Mesenchymal stem cell (in vitro differentiated cells and primary cell): ENCODE results near the gene SP110.

Experiments used
- DNase-seq: peaks from one replicate; pipeline ENCODE4 v3.0.0-alpha.2; 2013
- H2AFZ ChIP-seq: one replicate; pipeline ENCODE4 v1.6.1; 2013; ENCODE audit warnings: low read depth, mild to moderate bottlenecking, control low read depth, inconsistent platforms, low read length, moderate library complexity
- H2AK5ac ChIP-seq: 2 replicates; pipeline ENCODE4 v1.6.1; 2013; ENCODE audit warnings: low read length, moderate library complexity, mild to moderate bottlenecking, inconsistent platforms; ENCODE audit not compliant: severe bottlenecking
- H2BK120ac ChIP-seq: one replicate; pipeline ENCODE4 v1.6.1; 2013; ENCODE audit warnings: low read depth, mild to moderate bottlenecking, inconsistent platforms, low read length, moderate library complexity
- H2BK12ac ChIP-seq, 2 experiments: one replicate each; pipeline ENCODE4 v1.6.1; 2013; ENCODE audit warnings: inconsistent platforms in 2 of 2, low read length in 2 of 2, mild to moderate bottlenecking in 2 of 2, moderate library complexity in 2 of 2, control low read depth in 1 of 2
- H2BK15ac ChIP-seq: one replicate; pipeline ENCODE4 v1.6.1; 2013; ENCODE audit warnings: mild to moderate bottlenecking, low read depth, inconsistent platforms; ENCODE audit not compliant: poor library complexity, severe bottlenecking
- H2BK5ac ChIP-seq: 2 replicates; pipeline ENCODE4 v1.6.1; 2013; ENCODE audit warnings: low read depth, mild to moderate bottlenecking, low read length, control low read depth, inconsistent platforms; ENCODE audit not compliant: poor library complexity, severe bottlenecking
- H3K14ac ChIP-seq, 2 experiments: one replicate each; pipeline ENCODE4 v1.6.1; 2013; ENCODE audit warnings: inconsistent platforms in 2 of 2, low read length in 2 of 2, control low read depth in 1 of 2, mild to moderate bottlenecking in 1 of 2, moderate library complexity in 1 of 2
- H3K18ac ChIP-seq, 2 experiments: one replicate each; pipeline ENCODE4 v1.6.1; 2013; ENCODE audit warnings: inconsistent platforms in 2 of 2, low read length in 2 of 2, control low read depth in 1 of 2, low read depth in 1 of 2, mild to moderate bottlenecking in 1 of 2
- H3K23ac ChIP-seq, 2 experiments: one replicate each; pipeline ENCODE4 v1.6.1; 2013; ENCODE audit warnings: inconsistent platforms in 2 of 2, low read length in 2 of 2, mild to moderate bottlenecking in 2 of 2, moderate library complexity in 2 of 2, control low read depth in 1 of 2
- H3K27ac ChIP-seq: 2 replicates; pipeline ENCODE4 v1.5.1; 2013; ENCODE audit warnings: mild to moderate bottlenecking, moderate library complexity, low read length, control low read depth, inconsistent platforms; ENCODE audit not compliant: poor library complexity, severe bottlenecking
- H3K27me3 ChIP-seq, 2 experiments: 2 replicates each; pipeline versions ENCODE4 v1.6.1 to v1.7.0; 2013; ENCODE audit warnings: low read length in 2 of 2, mild to moderate bottlenecking in 2 of 2, moderate library complexity in 2 of 2, control low read depth in 1 of 2, inconsistent platforms in 1 of 2; ENCODE audit not compliant: control insufficient read depth in 1 of 2, insufficient read depth in 1 of 2
- H3K36me3 ChIP-seq, 2 experiments: 2 replicates each; pipeline versions ENCODE4 v1.6.1 to v1.7.0; 2013; ENCODE audit warnings: low read length in 2 of 2, control low read depth in 1 of 2, inconsistent platforms in 1 of 2, low read depth in 1 of 2, mild to moderate bottlenecking in 1 of 2; ENCODE audit not compliant: insufficient read depth in 2 of 2, control insufficient read depth in 1 of 2
- H3K4ac ChIP-seq, 2 experiments: one replicate each; pipeline ENCODE4 v1.6.1; 2013; ENCODE audit warnings: inconsistent platforms in 2 of 2, low read length in 2 of 2, mild to moderate bottlenecking in 2 of 2, moderate library complexity in 2 of 2, control low read depth in 1 of 2, low read depth in 1 of 2
- H3K4me1 ChIP-seq: 2 replicates; pipeline ENCODE4 v1.6.1; 2013; ENCODE audit warnings: low read depth, low read length, control low read depth; ENCODE audit not compliant: control insufficient read depth, insufficient read depth
- H3K4me2 ChIP-seq: 2 replicates; pipeline ENCODE4 v1.6.1; 2013; ENCODE audit warnings: low read length, mild to moderate bottlenecking, inconsistent platforms; ENCODE audit not compliant: poor library complexity, severe bottlenecking
- H3K4me3 ChIP-seq, 2 experiments: 2 replicates each; pipeline versions ENCODE4 v1.5.1 to v1.7.0; 2013; ENCODE audit warnings: low read length in 2 of 2, mild to moderate bottlenecking in 2 of 2, control low read depth in 1 of 2, low read depth in 1 of 2; ENCODE audit not compliant: insufficient read depth in 1 of 2
- H3K79me1 ChIP-seq: replicated peaks from 2 replicates; pipeline ENCODE4 v1.6.1; 2013; ENCODE audit warnings: mild to moderate bottlenecking, control low read depth, low read length, inconsistent platforms; ENCODE audit not compliant: poor library complexity, severe bottlenecking
- H3K9ac ChIP-seq: 2 replicates; pipeline ENCODE4 v1.7.0; 2013; ENCODE audit warnings: mild to moderate bottlenecking, low read length, moderate library complexity
- H3K9me3 ChIP-seq: 2 replicates; pipeline ENCODE4 v1.7.0; 2013; ENCODE audit warnings: mild to moderate bottlenecking, low read length; ENCODE audit not compliant: control insufficient read depth
- H4K8ac ChIP-seq: one replicate; pipeline ENCODE4 v1.6.1; 2013; ENCODE audit warnings: inconsistent platforms, mild to moderate bottlenecking, low read length, moderate library complexity
- H4K91ac ChIP-seq: one replicate; pipeline ENCODE4 v1.6.1; 2013; ENCODE audit warnings: mild to moderate bottlenecking, low read length, inconsistent platforms
- WGBS: methylation state at CpG from one replicate; pipeline ENCODE4 v1.1.7; 2013; ENCODE audit warnings: mixed read lengths; 5-methylcytosine and 5-hydroxymethylcytosine counted together

SP110 gene

DNA sequence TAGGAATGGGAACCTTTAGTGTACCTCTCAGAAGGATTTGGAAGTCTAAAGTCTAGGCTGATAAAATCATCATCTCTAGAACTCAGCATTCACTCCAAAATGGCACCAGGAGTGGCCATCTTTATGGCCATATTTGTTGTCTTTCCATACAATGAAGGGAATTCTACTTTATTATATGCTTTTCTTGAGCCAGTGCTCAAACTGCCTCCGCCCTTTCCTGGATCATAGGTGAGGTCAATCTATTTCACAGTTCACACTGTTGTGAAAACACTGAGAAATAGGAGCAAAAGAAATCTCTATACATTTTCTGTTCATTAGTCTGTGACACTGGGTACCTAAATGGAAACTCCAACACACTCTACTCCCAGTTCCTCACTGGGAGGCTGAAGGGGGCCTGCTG, 55.6 kb downstream of the SP110 start:
- Histone ChIP-seq H2BK5ac (no peak overlapping the region), H3K18ac (no peak overlapping the region), H3K23ac (no peak overlapping the region), H3K9me3 (no peaks in the 10 kb centered on the region), H3K4me1 (no peaks in the 10 kb centered on the region), H3K36me3 (peaks cover 0 to 17% of the 10 kb centered on the region in 2 experiments), H2BK12ac (no peak overlapping the region), H3K4me2 (no peak overlapping the region), H3K4me3 (no peak overlapping the region), H2BK120ac (no peak overlapping the region), H3K27me3 (no peaks in the 10 kb centered on the region), H3K14ac (no peak overlapping the region), H2BK15ac (no peak overlapping the region), H3K27ac (no peak overlapping the region), H2AK5ac (no peak overlapping the region), H4K91ac (no peak overlapping the region), H3K9ac (no peak overlapping the region), H4K8ac (no peak overlapping the region), H3K4ac (no peak overlapping the region), H2AFZ (no peak overlapping the region), H3K79me1 (no peaks in the 10 kb centered on the region)
- 91% methylated on average over 1 of the region's 1 CpG for WGBS
- no peak for DNase-seq

DNA sequence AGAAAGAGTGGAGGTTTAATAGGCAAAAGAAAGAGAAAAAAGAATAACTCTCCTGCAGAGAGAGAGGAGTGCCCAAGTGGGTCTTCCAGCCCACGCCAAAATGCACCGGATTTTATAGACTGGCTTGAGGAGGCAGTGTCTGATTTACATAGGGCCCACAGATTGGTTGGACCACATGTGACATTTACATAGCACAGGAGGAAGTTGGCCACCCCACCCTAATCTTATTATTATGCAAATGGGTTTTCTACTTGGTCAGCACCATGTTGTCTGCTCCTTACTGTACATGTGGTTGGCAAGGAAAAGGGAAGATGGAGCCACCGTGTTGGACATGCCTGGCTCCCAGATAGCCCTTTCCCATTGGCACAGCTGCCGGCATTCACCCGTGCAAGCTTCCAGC, 56.8 kb downstream of the SP110 start:
- Histone ChIP-seq H2AFZ (no peak overlapping the region), H3K9me3 (no peaks in the 10 kb centered on the region), H4K8ac (no peak overlapping the region), H2BK5ac (no peak overlapping the region), H3K27ac (no peak overlapping the region), H3K18ac (no peak overlapping the region), H4K91ac (no peak overlapping the region), H2BK12ac (no peak overlapping the region), H3K14ac (no peak overlapping the region), H3K23ac (no peak overlapping the region), H3K36me3 (peaks cover 0 to 8% of the 10 kb centered on the region in 2 experiments), H3K4me2 (no peak overlapping the region), H2BK120ac (no peak overlapping the region), H3K79me1 (no peaks in the 10 kb centered on the region), H3K9ac (no peak overlapping the region), H3K27me3 (no peaks in the 10 kb centered on the region), H2BK15ac (no peak overlapping the region), H3K4me3 (no peak overlapping the region), H2AK5ac (no peak overlapping the region), H3K4ac (no peak overlapping the region), H3K4me1 (no peaks in the 10 kb centered on the region)
- no peak for DNase-seq
- 93% methylated on average over 5 of the region's 5 CpGs for WGBS

DNA sequence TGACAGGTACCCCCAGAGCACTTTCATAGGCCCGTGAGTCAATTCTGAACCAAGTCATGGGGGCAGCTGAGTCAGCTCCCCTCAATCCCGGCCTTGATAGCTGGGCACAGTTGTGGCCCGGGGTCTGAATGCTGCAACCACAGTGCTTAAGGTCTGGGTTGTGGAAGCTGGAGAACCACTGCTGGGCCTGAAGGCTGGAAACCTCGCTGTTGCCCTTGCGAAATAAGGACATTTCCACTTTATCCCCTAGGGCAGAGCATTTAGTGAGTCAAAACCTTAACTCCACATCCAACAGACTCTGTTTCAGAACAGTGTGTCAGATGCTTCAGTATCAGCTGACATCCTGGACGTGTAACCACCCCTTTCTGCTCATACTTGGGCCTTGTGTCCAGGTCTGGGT, 58.6 kb downstream of the SP110 start:
- Histone ChIP-seq H4K91ac (no peak overlapping the region), H3K36me3 (no peaks in the 10 kb centered on the region), H4K8ac (no peak overlapping the region), H2AFZ (no peak overlapping the region), H2BK5ac (no peak overlapping the region), H3K27ac (no peak overlapping the region), H3K4me2 (no peak overlapping the region), H3K79me1 (no peaks in the 10 kb centered on the region), H3K4me1 (no peaks in the 10 kb centered on the region), H3K27me3 (no peaks in the 10 kb centered on the region), H3K14ac (no peak overlapping the region), H2BK120ac (no peak overlapping the region), H2BK12ac (no peak overlapping the region), H2BK15ac (no peak overlapping the region), H3K18ac (no peak overlapping the region), H3K4me3 (no peak overlapping the region), H3K4ac (no peak overlapping the region), H3K9me3 (no peaks in the 10 kb centered on the region), H3K9ac (peak overlapping the region; percentile 71), H3K23ac (no peak overlapping the region), H2AK5ac (no peak overlapping the region)
- peak; percentile 71 for DNase-seq
- WGBS = 88% methylated on average over 6 of the region's 6 CpGs

DNA sequence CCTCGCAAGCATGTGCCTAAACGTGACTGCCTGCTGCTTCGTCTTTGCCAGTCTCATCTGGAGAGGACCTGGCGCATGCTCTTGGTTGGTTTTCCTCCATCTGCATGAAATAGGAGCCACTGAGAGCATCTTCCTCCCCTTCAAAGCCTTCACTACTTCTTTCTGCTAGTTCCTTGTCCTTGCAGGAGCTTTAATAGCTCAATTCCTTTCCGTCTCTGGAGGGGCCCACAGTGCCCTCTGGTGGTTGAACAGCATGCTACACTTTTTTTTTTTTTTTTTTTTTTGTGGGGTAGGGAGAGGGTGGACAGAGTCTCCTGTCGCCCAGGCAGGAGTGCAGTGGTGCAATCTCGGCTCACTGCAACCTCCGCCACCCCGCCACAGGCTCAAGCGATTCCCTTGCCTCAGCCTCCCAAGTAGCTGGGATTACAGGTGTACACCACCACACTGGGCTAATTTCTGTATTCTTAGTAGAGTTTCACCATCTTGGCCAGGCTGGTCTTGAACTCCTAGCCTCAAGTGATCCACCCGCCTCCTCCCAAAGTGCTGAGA, 59.6 kb downstream of the SP110 start:
- H3K18ac ChIP-seq = no peak overlapping the region
- no peak overlapping the region for H3K4me2 ChIP-seq
- WGBS = 58% methylated on average over 10 of the region's 11 CpGs
- no peaks in the 10 kb centered on the region for H3K4me1 ChIP-seq
- no peak overlapping the region for H3K14ac ChIP-seq
- H2AK5ac ChIP-seq = no peak overlapping the region
- no peak overlapping the region for H2BK5ac ChIP-seq
- no peak overlapping the region for H2BK15ac ChIP-seq
- H3K27ac ChIP-seq = no peak overlapping the region
- H3K23ac ChIP-seq = no peak overlapping the region
- H3K4me3 ChIP-seq = no peak overlapping the region
- H2BK12ac ChIP-seq = no peak overlapping the region
- no peaks in the 10 kb centered on the region for H3K27me3 ChIP-seq
- DNase-seq = peak; percentile 61
- peak overlapping the region; percentile 36 for H3K9ac ChIP-seq
- H2BK120ac ChIP-seq = no peak overlapping the region
- H4K91ac ChIP-seq = no peak overlapping the region
- no peak overlapping the region for H2AFZ ChIP-seq
- H3K4ac ChIP-seq = no peak overlapping the region
- no peaks in the 10 kb centered on the region for H3K9me3 ChIP-seq
- no peaks in the 10 kb centered on the region for H3K79me1 ChIP-seq
- no peak overlapping the region for H4K8ac ChIP-seq
- H3K36me3 ChIP-seq = no peaks in the 10 kb centered on the region
